Femur (tissue), 1 donor: ENCODE measurements around the gene CUEDC2.

Experiments
- DNase-seq: peaks from one replicate; pipeline ENCODE4 v3.0.0-alpha.2; 2017

Gene CUEDC2

GRCh38 chr10:102424145-102424544, 8.2 kb downstream of the CUEDC2 start:
- no peak for DNase-seq

- DNase-seq, result no peak
These were observed 8.9 kb downstream of the CUEDC2 start for GRCh38 chr10:102423372-102423968.

GRCh38 chr10:102422545-102423129, 9.7 kb downstream of the CUEDC2 start:
- peak; percentile 82 for DNase-seq

- no peak for DNase-seq
These were observed 10.4 kb downstream of the CUEDC2 start for GRCh38 chr10:102421757-102422512.

DNA sequence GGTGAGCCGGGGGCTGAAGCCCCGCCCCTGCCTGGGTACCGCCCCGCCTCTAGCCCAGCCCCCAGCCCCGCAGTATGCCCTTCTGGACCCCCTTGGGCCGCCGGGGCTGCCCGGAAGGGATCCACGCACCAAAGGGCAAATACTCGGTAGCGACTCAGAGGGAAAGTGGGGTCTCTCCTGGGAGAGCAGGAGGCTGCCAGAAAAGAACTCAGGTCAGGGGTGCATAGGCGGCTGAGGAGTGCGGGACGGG, 10.9 kb downstream of the CUEDC2 start:
- no peak for DNase-seq

GRCh38 chr10:102420714-102421506, 11.5 kb downstream of the CUEDC2 start, which contains the start of gene FBXL15:
Gene FBXL15, plus strand, starts transcription at chr10:102420836. Its CDS starts 294 bp downstream, at chr10:102421130.
- peak; percentile 98 for DNase-seq

DNA sequence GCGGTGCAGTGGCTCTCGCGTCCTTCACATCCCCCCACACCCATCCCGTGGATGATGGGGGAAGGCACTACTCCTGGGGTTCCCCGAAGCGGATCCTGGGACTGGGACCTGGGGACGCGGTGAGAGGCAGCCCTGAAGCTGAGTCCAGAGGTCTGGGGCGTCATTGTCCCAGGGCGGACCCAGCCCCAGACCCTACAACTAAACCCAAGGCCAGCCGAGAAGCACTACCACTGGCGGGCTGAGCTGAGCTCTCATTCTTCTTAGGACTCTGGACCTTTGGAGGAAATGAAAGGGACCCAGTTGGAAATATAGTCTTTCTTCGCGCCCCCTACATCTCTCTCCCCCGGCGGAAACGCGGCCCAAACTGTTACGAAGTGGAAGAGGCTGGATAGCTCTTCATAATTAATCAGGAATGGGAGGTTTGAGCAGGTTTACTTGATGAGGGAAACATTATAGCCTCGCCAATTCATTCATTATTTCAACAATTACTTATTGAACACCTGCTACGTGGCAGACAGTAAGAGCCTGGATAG, 12.1 kb downstream of the CUEDC2 start:
- no peak for DNase-seq

GRCh38 chr10:102419269-102420180, 12.8 kb downstream of the CUEDC2 start:
- peak; percentile 75 for DNase-seq

GRCh38 chr10:102418622-102419268, 13.6 kb downstream of the CUEDC2 start, which contains the start of gene PSD:
Gene PSD, minus strand, starts transcription at chr10:102418785. Its CDS starts 1,747 bp downstream, at chr10:102417038.
- no peak for DNase-seq

- DNase-seq, result no peak
These were observed 15.7 kb downstream of the CUEDC2 start for GRCh38 chr10:102416695-102417094.

- DNase-seq, result no peak
These were observed 16.1 kb downstream of the CUEDC2 start for GRCh38 chr10:102416283-102416682.

GRCh38 chr10:102414749-102415148, 17.6 kb downstream of the CUEDC2 start:
- no peak for DNase-seq

DNA sequence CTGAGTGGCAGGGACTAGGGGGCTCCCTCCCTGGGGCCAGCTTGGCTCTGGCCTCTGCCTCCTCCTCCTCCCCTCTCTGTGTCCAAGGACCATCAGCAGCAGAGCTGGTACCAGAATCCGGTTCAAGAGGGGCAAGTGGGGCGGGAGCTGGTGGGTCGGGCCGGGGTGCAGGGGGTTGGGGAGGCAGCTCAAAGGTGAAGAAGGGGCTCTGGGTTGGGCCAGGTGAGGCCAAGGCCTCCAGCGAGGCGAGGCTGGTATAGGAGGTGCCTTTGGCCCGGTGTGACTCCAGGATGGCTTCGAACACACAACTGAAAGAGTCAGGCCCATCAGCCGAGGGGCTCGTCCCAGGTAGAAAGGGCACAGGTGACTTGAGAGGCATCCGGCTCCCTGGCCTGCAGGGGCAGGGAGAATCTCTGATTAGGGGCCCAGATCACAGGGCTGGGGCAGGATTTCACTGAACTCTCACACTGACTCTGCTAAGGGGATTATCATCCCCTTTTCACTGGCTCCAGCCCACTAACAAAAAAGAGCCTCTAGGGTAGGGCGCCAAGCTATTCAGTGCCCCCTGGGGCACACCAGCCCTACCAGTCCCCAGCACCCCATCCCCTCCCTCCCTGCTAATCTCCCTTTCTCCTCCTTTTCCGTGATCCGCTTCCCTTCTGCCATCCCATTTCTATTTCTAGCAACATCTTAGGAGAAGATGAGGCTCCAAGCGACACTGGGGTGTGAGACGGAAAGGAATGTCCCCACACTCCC, 18.4 kb downstream of the CUEDC2 start:
- no peak for DNase-seq

DNA sequence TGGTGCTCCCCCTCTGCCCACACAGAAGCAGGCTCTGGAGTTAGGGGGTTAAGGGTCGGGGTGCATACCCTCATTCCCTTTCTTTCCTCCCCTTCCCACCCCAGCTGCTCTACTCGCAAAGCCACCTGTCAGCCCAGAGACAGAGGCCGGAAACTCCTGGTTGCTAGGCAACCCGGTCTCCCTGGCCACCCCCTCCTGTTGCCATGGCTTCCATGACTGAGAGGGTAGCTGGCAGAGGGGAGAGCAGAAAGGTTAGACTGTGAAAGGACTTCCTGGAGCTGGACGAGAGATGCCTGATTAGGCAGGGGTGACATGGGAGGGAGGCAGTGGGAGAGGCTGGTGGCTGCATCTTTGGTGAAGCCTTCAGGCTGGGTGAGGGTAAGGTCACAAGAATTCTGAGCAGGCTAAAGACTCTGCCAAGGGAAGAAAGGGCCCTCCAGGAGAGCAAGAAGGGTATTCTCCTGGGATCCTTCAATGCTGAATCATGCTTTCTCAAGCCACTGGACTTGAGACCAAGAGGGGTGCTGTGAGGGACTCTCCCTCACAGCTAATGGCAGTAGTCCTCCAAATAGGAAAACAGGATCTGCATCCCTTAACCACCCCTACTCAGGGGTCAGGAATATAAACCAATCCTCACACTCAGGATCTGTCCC, 19.2 kb downstream of the CUEDC2 start:
- no peak for DNase-seq

DNA sequence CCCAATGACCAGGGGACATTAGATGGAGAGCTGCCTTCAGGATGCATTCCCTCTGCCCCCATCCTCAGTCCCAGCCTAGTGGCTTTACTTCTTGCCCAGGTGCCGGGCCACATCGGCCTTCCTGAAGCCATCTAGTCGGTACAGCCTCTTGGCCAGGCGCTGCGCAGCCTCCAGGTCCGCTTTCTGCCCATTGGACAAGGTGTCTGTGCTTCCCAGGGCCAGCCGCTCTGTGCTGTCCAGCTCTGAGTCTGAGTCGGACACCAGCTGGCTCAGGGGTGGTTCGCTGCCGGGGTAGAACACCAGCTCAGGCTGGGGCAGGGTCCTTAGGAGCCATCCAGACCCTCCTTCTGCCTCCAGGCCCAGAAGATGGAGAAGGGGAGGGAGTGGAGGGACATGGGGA, 20.1 kb downstream of the CUEDC2 start:
- no peak for DNase-seq

DNA sequence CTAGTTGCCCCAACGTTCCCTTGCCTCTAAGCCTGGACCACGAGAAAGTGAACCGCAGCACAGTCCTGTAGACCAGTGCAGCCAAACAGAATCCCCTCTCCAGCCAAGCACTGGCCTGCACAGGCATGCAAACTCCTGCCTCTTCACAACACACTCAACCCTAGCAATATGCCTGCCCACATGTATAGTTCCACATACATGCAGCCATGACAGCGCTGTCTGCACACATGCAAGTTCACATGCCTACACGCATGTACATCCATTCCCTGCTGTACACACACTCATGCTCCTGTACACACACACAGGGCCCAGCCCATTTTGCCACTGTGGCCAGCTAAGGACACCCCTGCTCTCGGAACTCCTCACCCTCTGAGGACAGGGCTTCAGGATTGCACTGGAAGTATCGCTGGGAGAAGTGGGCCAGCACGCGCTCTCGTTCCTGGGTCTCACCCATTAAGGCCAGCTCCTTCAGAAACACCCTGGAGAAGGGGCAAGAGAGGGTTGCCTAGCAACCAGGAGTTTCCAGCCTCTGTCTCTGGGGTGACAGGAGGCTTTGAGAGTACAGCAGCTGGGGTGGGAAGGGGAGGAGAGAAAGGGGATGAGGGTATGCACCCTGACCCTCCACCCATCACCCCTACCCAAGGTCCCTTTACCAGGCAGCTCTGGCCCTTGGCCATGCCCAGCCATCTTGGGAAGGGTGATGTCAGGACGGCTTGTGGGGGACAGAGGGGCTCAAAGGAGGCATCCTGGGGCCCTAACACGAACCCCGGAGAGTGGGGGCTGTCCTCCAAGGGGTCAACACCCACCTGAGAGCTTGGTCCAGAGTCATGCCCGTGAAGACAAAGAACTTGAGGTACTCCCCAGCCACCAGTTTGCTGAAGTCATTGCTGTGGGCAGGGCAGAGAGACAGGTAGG, 20.8 kb downstream of the CUEDC2 start:
- DNase-seq, result no peak

DNA sequence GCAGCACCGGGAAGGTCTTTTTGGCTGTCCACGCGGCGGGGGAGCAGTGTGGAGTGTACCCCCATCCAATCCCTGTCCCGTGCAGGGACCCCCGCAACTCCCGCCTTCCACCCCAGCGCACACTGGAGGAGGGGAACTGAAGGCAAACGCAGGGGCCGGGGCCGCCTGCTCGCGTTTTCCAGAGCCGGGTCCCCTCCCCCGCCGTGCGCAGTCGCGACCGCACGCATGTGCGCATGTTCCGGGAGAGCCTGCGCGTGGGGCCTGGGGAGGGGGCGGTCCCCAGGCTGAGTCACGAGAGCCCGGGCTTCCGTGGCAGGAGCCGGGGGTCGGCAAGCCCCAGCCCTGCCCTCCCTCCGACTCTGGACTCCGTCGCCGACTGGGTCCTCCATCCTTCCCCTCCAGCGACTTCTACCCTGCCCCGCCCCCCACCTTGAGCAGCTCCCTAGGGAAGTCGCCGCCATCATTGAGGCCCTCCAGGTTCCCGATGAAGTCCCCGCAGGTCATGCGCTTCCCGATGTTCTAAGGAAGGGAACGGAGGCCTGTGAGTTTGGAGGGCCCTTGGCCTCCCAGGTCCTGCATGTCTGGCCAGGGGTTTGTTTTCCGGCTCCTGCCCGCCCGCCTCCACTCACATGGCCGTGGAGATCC, 21.8 kb downstream of the CUEDC2 start:
- peak; percentile 83 for DNase-seq

GRCh38 chr10:102409604-102410428, 22.6 kb downstream of the CUEDC2 start:
- DNase-seq, result peak; percentile 50
